ENCODE measurements around the gene PTTG1IP.

- TF ChIP-seq POLR2A (IDR thresholded peaks at IDR 0.05) (no peak), CTCF (IDR thresholded peaks at IDR 0.05) (no peak), EP300 (IDR thresholded peaks at IDR 0.05) (no peak)
Observed at GRCh38 chr21:44810779-44811178, 62.7 kb downstream of the PTTG1IP start.
